SJCRH30 (cell line): ENCODE results near the gene MAP2K1. TPM values are rescaled to one million over a fixed set of nuclear protein-coding genes. Genes with fewer than 3 reads are reported as not detected.
"Not testable (repeated sequence)": the region's sequence is repeated elsewhere in the genome, so short reads cannot be mapped to it uniquely, and the experiment has no call there.

Experiments used
- DNase-seq, 2 experiments: peaks; one replicate each; pipeline ENCODE4 v3.0.0-alpha.2; 2015 to 2020
- H3K27ac ChIP-seq: fragments of 250-450 bp; sonication (Bioruptor Pico); 2 replicates; pipeline ENCODE4 v1.5.1; 2020; ENCODE audit warnings: mild to moderate bottlenecking, moderate library complexity
- H3K27me3 ChIP-seq: fragments of 250-450 bp; sonication (Bioruptor Pico); 2 replicates; pipeline ENCODE4 v1.5.1; 2020; ENCODE audit warnings: mild to moderate bottlenecking, moderate library complexity
- H3K36me3 ChIP-seq: fragments of 250-450 bp; sonication (Bioruptor Pico); 2 replicates; pipeline ENCODE4 v1.5.1; 2020; ENCODE audit warnings: mild to moderate bottlenecking, moderate library complexity
- H3K4me1 ChIP-seq: fragments of 250-450 bp; sonication (Bioruptor Pico); 2 replicates; pipeline ENCODE4 v1.5.1; 2020; ENCODE audit warnings: mild to moderate bottlenecking, moderate library complexity
- H3K4me3 ChIP-seq: fragments of 250-450 bp; sonication (Bioruptor Pico); 2 replicates; pipeline ENCODE4 v1.5.1; 2020; ENCODE audit warnings: mild to moderate bottlenecking, moderate library complexity
- H3K9me3 ChIP-seq: fragments of 250-450 bp; sonication (Bioruptor Pico); replicated peaks from 2 replicates; pipeline ENCODE4 v1.5.1; 2020; ENCODE audit warnings: mild to moderate bottlenecking, moderate library complexity
- total RNA-seq: library from RNA; depleted of rRNA; stranded (reverse); fragments of >200 nt; shearing (Covaris generic); gene quantifications from 2 replicates; pipeline ENCODE4 v1.2.3, GENCODE V29; 2014

Gene MAP2K1
- total RNA-seq, 1 experiment from 2014 or later, result 79.8 TPM

- H3K27me3 ChIP-seq, H3K4me3 ChIP-seq, H3K9me3 ChIP-seq, DNase-seq, H3K4me1 ChIP-seq, H3K27ac ChIP-seq: not testable (repeated sequence)
- H3K36me3 ChIP-seq, result peaks cover 11% of the 10 kb centered on the region
Measured at GRCh38 chr15:66465294-66465693, 78.6 kb downstream of the MAP2K1 start.

GRCh38 chr15:66467162-66468040 is 80.7 kb downstream of the MAP2K1 start:
- H3K9me3 ChIP-seq, H3K36me3 ChIP-seq, H3K27ac ChIP-seq, H3K4me3 ChIP-seq, H3K27me3 ChIP-seq, DNase-seq: not testable (repeated sequence)
- H3K4me1 ChIP-seq, result peaks cover 10% of the 10 kb centered on the region

GRCh38 chr15:66470825-66471224 is 84.1 kb downstream of the MAP2K1 start:
- not testable (repeated sequence) for H3K27ac ChIP-seq, H3K36me3 ChIP-seq, H3K4me3 ChIP-seq, H3K9me3 ChIP-seq, H3K27me3 ChIP-seq, DNase-seq
- H3K4me1 ChIP-seq, result peaks cover 20% of the 10 kb centered on the region

- Histone ChIP-seq H3K27ac (peak overlapping the region; percentile 33), H3K4me3 (no peak overlapping the region), H3K9me3 (no peaks in the 10 kb centered on the region), H3K27me3 (no peaks in the 10 kb centered on the region), H3K36me3 (peaks cover 8% of the 10 kb centered on the region; the same call in 1 of the 2 replicates), H3K4me1 (peaks cover 20% of the 10 kb centered on the region)
- DNase-seq, result peak; percentile 32 to 44
Measured at GRCh38 chr15:66472176-66472999, 85.7 kb downstream of the MAP2K1 start.

GRCh38 chr15:66474135-66474534 is 87.4 kb downstream of the MAP2K1 start:
- Histone ChIP-seq H3K36me3 (peaks cover 6% of the 10 kb centered on the region; the same call in 1 of the 2 replicates), H3K9me3 (no peaks in the 10 kb centered on the region), H3K27ac (no peak overlapping the region), H3K27me3 (no peaks in the 10 kb centered on the region), H3K4me1 (peaks cover 20% of the 10 kb centered on the region), H3K4me3 (no peak overlapping the region)
- DNase-seq, result no peak

GRCh38 chr15:66474963-66475362 is 88.3 kb downstream of the MAP2K1 start:
- Histone ChIP-seq H3K4me1 (peaks cover 20% of the 10 kb centered on the region), H3K27ac (no peak overlapping the region), H3K9me3 (no peaks in the 10 kb centered on the region), H3K36me3 (peaks cover 6% of the 10 kb centered on the region; the same call in 1 of the 2 replicates), H3K27me3 (no peaks in the 10 kb centered on the region), H3K4me3 (no peak overlapping the region)
- no peak for DNase-seq

- no peak for DNase-seq
- Histone ChIP-seq H3K27me3 (no peaks in the 10 kb centered on the region), H3K27ac (no peak overlapping the region), H3K4me3 (no peak overlapping the region), H3K9me3 (no peaks in the 10 kb centered on the region), H3K36me3 (peaks cover 6% of the 10 kb centered on the region; the same call in 1 of the 2 replicates), H3K4me1 (peaks cover 22% of the 10 kb centered on the region)
Measured at GRCh38 chr15:66476535-66476934, 89.8 kb downstream of the MAP2K1 start.

GRCh38 chr15:66477011-66477410 is 90.3 kb downstream of the MAP2K1 start:
- DNase-seq, result no peak
- no peaks in the 10 kb centered on the region for H3K9me3 ChIP-seq
- H3K36me3 ChIP-seq, result peaks cover 10% of the 10 kb centered on the region
- peaks cover 25% of the 10 kb centered on the region for H3K4me1 ChIP-seq
- H3K27me3 ChIP-seq, result no peaks in the 10 kb centered on the region
- no peak overlapping the region for H3K4me3 ChIP-seq
- H3K27ac ChIP-seq, result no peak overlapping the region

GRCh38 chr15:66480267-66480666 is 93.6 kb downstream of the MAP2K1 start:
- no peak overlapping the region for H3K27ac ChIP-seq

GRCh38 chr15:66481107-66481856 is 94.6 kb downstream of the MAP2K1 start:
- Histone ChIP-seq H3K27ac (peak overlapping the region; percentile 10; the same call in 1 of the 2 replicates), H3K4me1 (peaks cover 23% of the 10 kb centered on the region), H3K9me3 (no peaks in the 10 kb centered on the region), H3K36me3 (peaks cover 21% of the 10 kb centered on the region), H3K4me3 (no peak overlapping the region), H3K27me3 (no peaks in the 10 kb centered on the region)
- peak; percentile 43 to 51 for DNase-seq

More at GRCh38 chr15:66480267-66480666, 93.6 kb downstream of the MAP2K1 start:
- Histone ChIP-seq H3K36me3 (peaks cover 19% of the 10 kb centered on the region), H3K4me3 (no peak overlapping the region), H3K9me3 (no peaks in the 10 kb centered on the region), H3K27me3 (no peaks in the 10 kb centered on the region), H3K4me1 (peaks cover 23% of the 10 kb centered on the region)
- DNase-seq, result no peak

- Histone ChIP-seq H3K27ac (peak overlapping the region; percentile 7), H3K4me1 (peaks cover 23% of the 10 kb centered on the region), H3K4me3 (no peak overlapping the region), H3K27me3 (no peaks in the 10 kb centered on the region), H3K9me3 (no peaks in the 10 kb centered on the region), H3K36me3 (peaks cover 33% of the 10 kb centered on the region)
- no peak for DNase-seq
Measured at GRCh38 chr15:66482539-66482938, 95.8 kb downstream of the MAP2K1 start.

- Histone ChIP-seq H3K4me3 (no peak overlapping the region), H3K27ac (peak overlapping the region; percentile 7), H3K4me1 (peaks cover 23% of the 10 kb centered on the region), H3K27me3 (no peaks in the 10 kb centered on the region), H3K36me3 (peaks cover 39% of the 10 kb centered on the region), H3K9me3 (no peaks in the 10 kb centered on the region)
- peak; percentile 52 to 72 for DNase-seq
Measured at GRCh38 chr15:66483131-66483566, 96.4 kb downstream of the MAP2K1 start.

- peaks cover 23% of the 10 kb centered on the region for H3K4me1 ChIP-seq
- H3K9me3 ChIP-seq, result no peaks in the 10 kb centered on the region
- peaks cover 46% of the 10 kb centered on the region for H3K36me3 ChIP-seq
- no peaks in the 10 kb centered on the region for H3K27me3 ChIP-seq
- no peak overlapping the region for H3K4me3 ChIP-seq
- peak; percentile 14 to 52 for DNase-seq
- no peak overlapping the region for H3K27ac ChIP-seq
Measured at GRCh38 chr15:66484539-66485112, 97.9 kb downstream of the MAP2K1 start.

- DNase-seq, result no peak
- Histone ChIP-seq H3K4me3 (no peak overlapping the region), H3K4me1 (peaks cover 11% of the 10 kb centered on the region), H3K27me3 (no peaks in the 10 kb centered on the region), H3K36me3 (peaks cover 50% of the 10 kb centered on the region), H3K27ac (no peak overlapping the region), H3K9me3 (no peaks in the 10 kb centered on the region)
Measured at GRCh38 chr15:66486887-66487286, 100.2 kb downstream of the MAP2K1 start.
